Panc1 (cell line): Measurements from ENCODE around the gene PKNOX2.

Experiments
- CTCF ChIP-seq: fragments of 450-650 bp; IDR thresholded peaks from 2 replicates; pipeline ENCODE4 v1.5.1; 2017; ENCODE audit warnings: mild to moderate bottlenecking
- POLR2AphosphoS5 ChIP-seq: IDR thresholded peaks from 2 replicates; pipeline ENCODE4 v1.6.1; 2012; ENCODE audit warnings: mild to moderate bottlenecking, low read depth, low read length, moderate library complexity

- TF ChIP-seq CTCF (no peak), POLR2AphosphoS5 (no peak)
These were observed 62.6 kb downstream of the PKNOX2 start for GRCh38 chr11:125227151-125227550.
